CD4-positive, alpha-beta memory T cell (primary cell): ENCODE data around the gene CXCL14. TPM values are rescaled to one million over a fixed set of nuclear protein-coding genes. Genes with fewer than 3 reads are reported as not detected.

Experiments used
- CTCF ChIA-PET: fragments of 350-600 bp; sonication (Branson Sonifier 250); formaldehyde crosslinking; loops from one replicate; lab custom pipeline; 2021; ENCODE audit warnings: inconsistent platforms; ENCODE audit not compliant: partially characterized antibody; lab: Charles Lee
- POLR2A ChIA-PET: fragments of 350-600 bp; sonication (Branson Sonifier 250); formaldehyde crosslinking; loops from one replicate; lab custom pipeline; 2021; ENCODE audit not compliant: partially characterized antibody; lab: Charles Lee
- DNase-seq, 5 donors: peaks; one replicate each; pipeline versions ENCODE4 v3.0.0 to v3.0.0-alpha.2; 2020 to 2022; ENCODE audit warnings: mixed read lengths in 1 of 5
- H3K27ac ChIP-seq: one replicate; pipeline ENCODE4 v1.7.0; 2013; ENCODE audit warnings: low read depth, low read length
- H3K27me3 ChIP-seq: 2 replicates; pipeline ENCODE4 v1.7.0; 2013; ENCODE audit warnings: mild to moderate bottlenecking, low read length, moderate library complexity; ENCODE audit not compliant: insufficient read depth
- H3K36me3 ChIP-seq: 2 replicates; pipeline ENCODE4 v1.7.0; 2013; ENCODE audit warnings: mild to moderate bottlenecking, low read length, moderate library complexity; ENCODE audit not compliant: insufficient read depth
- H3K4me1 ChIP-seq: 2 replicates; pipeline ENCODE4 v1.7.0; 2013; ENCODE audit warnings: mild to moderate bottlenecking, low read length, moderate library complexity; ENCODE audit not compliant: insufficient read depth
- H3K4me3 ChIP-seq, 2 donors: one replicate each; pipeline ENCODE4 v1.7.0; 2013; ENCODE audit warnings: low read length in 2 of 2, mild to moderate bottlenecking in 1 of 2
- H3K9me3 ChIP-seq, 2 donors: one replicate each; pipeline ENCODE4 v1.7.0; 2013; ENCODE audit warnings: low read length in 2 of 2, control low read depth in 1 of 2; ENCODE audit not compliant: control insufficient read depth in 1 of 2
- H3K27ac Mint-ChIP-seq, 7 donors: one replicate each; pipeline ENCODE4 v1.8.0; 2020 to 2021; ENCODE audit warnings: mixed read lengths in 7 of 7, mild to moderate bottlenecking in 6 of 7, inconsistent platforms in 3 of 7, moderate library complexity in 3 of 7
- H3K27me3 Mint-ChIP-seq, 2 donors: one replicate each; pipeline ENCODE4 v1.8.0; 2020 to 2021; ENCODE audit warnings: mixed read lengths in 2 of 2
- H3K36me3 Mint-ChIP-seq, 2 donors: one replicate each; pipeline ENCODE4 v1.8.0; 2020 to 2021; ENCODE audit warnings: mixed read lengths in 2 of 2, inconsistent platforms in 1 of 2, mild to moderate bottlenecking in 1 of 2
- H3K4me1 Mint-ChIP-seq, 4 donors: one replicate each; pipeline ENCODE4 v1.8.0; 2020 to 2021; ENCODE audit warnings: mixed read lengths in 4 of 4, mild to moderate bottlenecking in 1 of 4
- H3K4me3 Mint-ChIP-seq, 8 donors: one replicate each; pipeline ENCODE4 v1.8.0; 2020 to 2021; ENCODE audit warnings: mixed read lengths in 8 of 8, mild to moderate bottlenecking in 7 of 8, moderate library complexity in 6 of 8, inconsistent platforms in 3 of 8
- H3K9me3 Mint-ChIP-seq, 8 donors: one replicate each; pipeline ENCODE4 v1.8.0; 2020 to 2021; ENCODE audit warnings: mixed read lengths in 8 of 8, mild to moderate bottlenecking in 5 of 8, inconsistent platforms in 3 of 8, moderate library complexity in 1 of 8
- intact Hi-C: fragments of 100-400 bp; cut with micrococcal nuclease; formaldehyde crosslinking; loops from one replicate; pipeline ENCODE4 v1.15.1; 2023
- polyA plus RNA-seq, 2 donors: library from polyadenylated mRNA; unstranded; fragments of 300-500 nt; fragmentation: Illumina TruSeq; gene quantifications; one replicate each; pipeline ENCODE4 v1.2.3, GENCODE V29; 2021
- total RNA-seq, 2 experiments: library from RNA; stranded (reverse); gene quantifications; one replicate each; pipeline ENCODE4 v1.2.3, GENCODE V29; 2021

CXCL14 gene
- total and polyA plus RNA-seq, 4 experiments from 2014 or later, result not detected

DNA sequence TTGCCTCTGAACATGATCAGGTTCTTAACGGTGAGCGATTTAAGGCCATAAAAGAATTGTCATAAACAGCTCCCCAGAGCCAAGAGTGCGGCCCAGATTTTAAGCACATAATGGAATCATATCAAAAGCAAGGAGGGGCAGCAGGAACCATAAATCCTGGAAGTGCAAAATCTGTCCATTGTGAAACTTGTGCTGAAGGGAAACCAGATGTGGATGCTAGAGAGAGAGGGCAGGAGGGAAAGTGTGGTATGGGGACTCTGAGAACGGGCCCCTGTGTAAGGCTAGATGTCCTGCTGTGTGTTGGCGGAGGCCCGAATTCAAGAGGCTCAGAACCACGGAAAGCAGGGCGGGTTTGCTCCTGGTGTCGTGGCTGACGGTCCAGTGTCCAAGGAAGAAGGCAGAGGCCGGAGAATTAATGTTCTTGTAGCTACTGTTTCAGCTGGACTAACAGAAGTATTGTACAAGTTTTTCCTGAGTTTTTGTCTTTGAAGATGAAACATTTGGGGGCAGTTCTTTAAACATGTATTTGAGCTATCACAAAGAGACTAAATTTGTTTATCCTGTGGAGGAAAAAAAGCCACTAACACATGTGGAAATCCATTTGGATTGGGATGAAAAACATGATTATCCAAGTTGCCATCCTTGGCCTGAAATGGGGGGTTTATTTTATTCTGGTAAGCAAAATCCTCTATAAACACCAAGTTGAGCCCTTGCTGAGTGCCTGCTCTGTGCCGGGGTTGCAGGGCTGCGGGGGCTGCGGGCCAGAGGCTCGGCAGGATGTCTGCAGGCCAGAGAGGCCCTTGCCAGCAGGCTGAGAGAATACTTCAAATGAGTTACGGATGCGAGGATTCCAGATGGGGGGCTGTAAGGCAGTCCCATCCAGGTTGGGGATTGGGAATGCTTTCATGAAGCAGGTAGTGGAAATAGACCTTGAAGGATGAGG, 9.2 kb upstream of the CXCL14 start:
- H3K4me3 Mint-ChIP-seq, result no peak overlapping the region
- Histone ChIP-seq H3K9me3 (no peaks in the 10 kb centered on the region), H3K4me3 (no peak overlapping the region), H3K4me1 (no peaks in the 10 kb centered on the region), H3K27ac (no peak overlapping the region), H3K27me3 (no peaks in the 10 kb centered on the region), H3K36me3 (no peaks in the 10 kb centered on the region)
- H3K27ac Mint-ChIP-seq, result no peak overlapping the region
- H3K9me3 Mint-ChIP-seq, result no peaks in the 10 kb centered on the region
- DNase-seq, result no peak
- intact Hi-C loops, result no loop called here
- peaks cover 4 to 14% of the 10 kb centered on the region in 2 donors for H3K27me3 Mint-ChIP-seq
- ChIA-PET CTCF (interaction anchor here (2.4 kb wide), 1 partner anchor 22 kb away, joined by 7 read pairs; no protein-coding TSS in a partner anchor), POLR2A (no interaction called here)
- H3K4me1 Mint-ChIP-seq, result no peaks in the 10 kb centered on the region
- H3K36me3 Mint-ChIP-seq, result no peaks in the 10 kb centered on the region

DNA sequence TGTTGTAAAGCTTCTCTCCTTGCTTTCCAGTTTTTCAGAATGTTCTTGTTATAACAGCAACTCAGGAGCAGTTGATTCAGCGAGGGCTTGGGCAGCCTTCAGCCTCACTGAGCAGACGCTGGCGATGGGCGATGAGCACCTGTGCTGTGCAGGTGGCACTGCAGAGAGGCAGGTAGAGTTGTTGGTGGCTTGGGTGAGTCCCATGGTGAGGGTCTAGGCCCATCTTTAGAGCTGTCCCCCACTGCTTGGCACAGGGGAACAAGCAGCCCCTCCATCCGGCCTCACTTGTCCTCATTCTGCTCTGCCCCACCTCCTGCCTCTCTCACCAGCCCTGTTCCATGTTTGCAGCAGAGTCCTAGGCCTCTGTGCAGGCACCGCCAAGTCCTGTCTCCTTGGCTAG, 6.1 kb upstream of the CXCL14 start:
- ChIA-PET POLR2A (no interaction called here), CTCF (interaction anchor here (1.2 kb wide), 1 partner anchor 19 kb away, joined by 5 read pairs; no protein-coding TSS in a partner anchor)
- Histone ChIP-seq H3K27ac (no peak overlapping the region), H3K36me3 (no peaks in the 10 kb centered on the region), H3K27me3 (no peaks in the 10 kb centered on the region), H3K4me1 (no peaks in the 10 kb centered on the region), H3K9me3 (no peaks in the 10 kb centered on the region), H3K4me3 (no peak overlapping the region)
- Mint-ChIP-seq H3K36me3 (no peaks in the 10 kb centered on the region), H3K27me3 (peaks cover 13 to 25% of the 10 kb centered on the region in 2 donors), H3K9me3 (no peaks in the 10 kb centered on the region), H3K4me3 (no peak overlapping the region), H3K27ac (no peak overlapping the region), H3K4me1 (no peaks in the 10 kb centered on the region)
- no peak for DNase-seq
- intact Hi-C loops, result no loop called here

DNA sequence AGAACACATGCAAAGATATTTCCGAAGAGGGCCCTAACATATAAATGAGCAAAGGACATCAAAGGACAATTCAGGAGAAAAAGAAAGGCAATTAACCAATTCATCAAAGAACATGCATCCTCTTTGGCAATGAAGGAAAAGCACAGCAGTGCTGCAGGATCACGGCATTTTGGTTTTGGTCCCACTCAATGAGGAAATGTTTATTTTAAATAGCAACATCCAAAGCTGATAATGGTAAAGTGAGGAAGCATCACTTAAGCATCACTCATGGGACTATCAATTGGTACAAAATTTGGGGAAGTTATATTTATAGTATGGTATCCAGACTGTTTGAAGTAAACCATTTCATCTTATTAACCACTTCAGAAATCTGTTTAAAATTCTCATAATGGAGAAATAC, 5.5 kb upstream of the CXCL14 start:
- Histone ChIP-seq H3K9me3 (no peaks in the 10 kb centered on the region), H3K4me1 (no peaks in the 10 kb centered on the region), H3K36me3 (no peaks in the 10 kb centered on the region), H3K27ac (no peak overlapping the region), H3K4me3 (no peak overlapping the region), H3K27me3 (no peaks in the 10 kb centered on the region)
- H3K9me3 Mint-ChIP-seq, result no peaks in the 10 kb centered on the region
- H3K27me3 Mint-ChIP-seq, result peaks cover 13 to 31% of the 10 kb centered on the region in 2 donors
- no peaks in the 10 kb centered on the region for H3K4me1 Mint-ChIP-seq
- no peak overlapping the region for H3K27ac Mint-ChIP-seq
- no peak overlapping the region for H3K4me3 Mint-ChIP-seq
- ChIA-PET POLR2A (no interaction called here), CTCF (interaction anchor here (1.2 kb wide), 1 partner anchor 19 kb away, joined by 5 read pairs; no protein-coding TSS in a partner anchor)
- intact Hi-C loops, result no loop called here
- no peaks in the 10 kb centered on the region for H3K36me3 Mint-ChIP-seq
- no peak for DNase-seq

DNA sequence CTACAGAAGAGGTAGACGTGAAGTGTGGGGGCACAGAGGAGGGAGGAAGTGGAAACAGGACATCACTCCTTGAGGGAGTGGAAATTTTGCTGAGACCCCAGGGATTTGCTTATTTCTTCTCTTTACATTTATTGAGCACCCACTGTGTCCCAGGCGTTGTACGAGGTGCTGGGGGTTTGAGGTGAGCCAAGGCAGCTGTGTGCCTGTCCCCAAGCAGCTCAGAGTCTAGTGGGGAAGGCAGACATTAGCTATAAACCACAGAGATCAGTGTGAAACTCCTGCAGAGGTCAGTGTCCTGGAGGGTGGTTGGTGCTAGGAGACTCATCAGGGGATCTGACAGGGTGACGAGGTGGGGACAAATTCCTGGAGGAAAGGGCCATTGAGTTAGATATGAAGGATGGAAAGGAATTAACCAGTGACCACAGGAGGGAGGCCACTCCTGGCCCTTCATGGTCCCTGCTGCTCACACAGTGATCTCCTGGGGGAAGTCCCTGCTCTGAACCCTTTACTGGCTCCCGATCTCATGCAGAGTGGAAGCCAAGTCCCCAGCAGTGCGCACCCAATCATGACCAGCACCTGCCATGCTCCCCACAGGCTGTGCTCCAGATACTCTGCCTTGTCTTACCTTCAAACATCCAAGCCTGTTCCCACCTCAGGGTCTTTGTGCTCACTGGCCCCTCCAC, 3.4 kb upstream of the CXCL14 start:
- CTCF ChIA-PET, result no interaction called here
- POLR2A ChIA-PET, result no interaction called here
- Histone ChIP-seq H3K4me1 (no peaks in the 10 kb centered on the region), H3K27ac (no peak overlapping the region), H3K36me3 (no peaks in the 10 kb centered on the region), H3K9me3 (no peaks in the 10 kb centered on the region), H3K4me3 (no peak overlapping the region), H3K27me3 (no peaks in the 10 kb centered on the region)
- DNase-seq, result no peak
- intact Hi-C loops, result no loop called here
- no peaks in the 10 kb centered on the region for H3K36me3 Mint-ChIP-seq
- H3K27ac Mint-ChIP-seq, result no peak overlapping the region
- no peaks in the 10 kb centered on the region for H3K9me3 Mint-ChIP-seq
- peaks cover 0 to 4% (median 0%) of the 10 kb centered on the region in 4 donors for H3K4me1 Mint-ChIP-seq
- H3K27me3 Mint-ChIP-seq, result peaks cover 21 to 35% of the 10 kb centered on the region in 2 donors
- no peak overlapping the region for H3K4me3 Mint-ChIP-seq

DNA sequence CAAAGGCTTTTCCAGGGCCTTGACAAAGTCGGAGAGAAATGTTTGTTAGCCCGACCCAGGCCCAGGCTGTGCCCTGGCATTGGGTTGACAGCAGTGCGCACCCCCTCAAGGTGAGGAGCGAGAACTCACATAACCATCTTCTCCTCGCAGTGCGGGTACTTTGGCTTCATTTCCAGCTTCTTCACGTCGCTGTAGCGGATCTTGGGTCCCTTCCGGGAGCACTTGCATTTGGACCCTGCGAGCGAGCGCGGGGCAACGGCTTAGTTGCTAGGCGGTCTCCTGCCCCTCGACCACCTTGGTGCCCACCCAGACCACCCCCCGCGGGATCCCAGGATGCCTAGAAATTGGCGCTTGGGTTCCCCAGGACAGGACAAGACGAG, 496 bp downstream of the CXCL14 start:
- intact Hi-C loops, result no loop called here
- H3K4me3 ChIP-seq, result no peak overlapping the region
- H3K36me3 Mint-ChIP-seq, result no peaks in the 10 kb centered on the region
- H3K36me3 ChIP-seq, result no peaks in the 10 kb centered on the region
- H3K27me3 ChIP-seq, result no peaks in the 10 kb centered on the region
- POLR2A ChIA-PET, result no interaction called here
- DNase-seq, result no peak
- no peak overlapping the region for H3K4me3 Mint-ChIP-seq
- peaks cover 25 to 34% of the 10 kb centered on the region in 2 donors for H3K27me3 Mint-ChIP-seq
- no peaks in the 10 kb centered on the region for H3K9me3 Mint-ChIP-seq
- no peaks in the 10 kb centered on the region for H3K4me1 ChIP-seq
- no peaks in the 10 kb centered on the region for H3K9me3 ChIP-seq
- no peak overlapping the region for H3K27ac ChIP-seq
- no peak overlapping the region for H3K27ac Mint-ChIP-seq
- H3K4me1 Mint-ChIP-seq, result peaks cover 0 to 4% (median 0%) of the 10 kb centered on the region in 4 donors
- CTCF ChIA-PET, result interaction anchor here (0.8 kb wide), 1 partner anchor 12 kb away, joined by 3 read pairs; no protein-coding TSS in a partner anchor

DNA sequence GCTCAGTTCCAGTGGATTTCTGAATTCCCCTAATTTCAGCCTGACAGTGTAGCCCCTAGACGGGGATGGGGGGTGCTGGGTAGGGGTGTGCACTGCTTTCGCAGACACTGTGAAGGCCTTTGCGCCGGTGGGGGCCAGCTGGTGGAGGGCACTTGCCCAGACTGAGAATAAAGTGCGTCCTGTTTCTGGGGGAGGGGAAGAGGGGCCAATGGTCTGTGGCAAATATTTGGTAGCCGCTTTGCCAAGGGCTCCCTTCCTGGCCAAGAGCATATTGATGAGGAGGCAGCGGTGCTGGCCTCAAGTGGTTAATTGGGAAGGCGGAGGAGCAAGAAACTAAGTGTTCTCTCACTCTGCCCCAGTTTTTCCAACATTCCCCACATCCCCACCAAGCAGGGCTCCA, 1.4 kb downstream of the CXCL14 start:
- Histone ChIP-seq H3K36me3 (no peaks in the 10 kb centered on the region), H3K4me1 (no peaks in the 10 kb centered on the region), H3K27ac (no peak overlapping the region), H3K27me3 (no peaks in the 10 kb centered on the region), H3K9me3 (no peaks in the 10 kb centered on the region), H3K4me3 (no peak overlapping the region)
- H3K4me3 Mint-ChIP-seq, result no peak overlapping the region
- H3K27me3 Mint-ChIP-seq, result peaks cover 23 to 29% of the 10 kb centered on the region in 2 donors
- H3K36me3 Mint-ChIP-seq, result no peaks in the 10 kb centered on the region
- CTCF ChIA-PET, result interaction anchor here (1.2 to 1.3 kb wide), 2 partner anchors 12 to 120 kb away, joined by 3 to 9 read pairs; no protein-coding TSS in a partner anchor
- POLR2A ChIA-PET, result no interaction called here
- H3K9me3 Mint-ChIP-seq, result no peaks in the 10 kb centered on the region
- H3K27ac Mint-ChIP-seq, result no peak overlapping the region
- intact Hi-C loops, result no loop called here
- no peak for DNase-seq
- H3K4me1 Mint-ChIP-seq, result peaks cover 0 to 4% (median 0%) of the 10 kb centered on the region in 4 donors

DNA sequence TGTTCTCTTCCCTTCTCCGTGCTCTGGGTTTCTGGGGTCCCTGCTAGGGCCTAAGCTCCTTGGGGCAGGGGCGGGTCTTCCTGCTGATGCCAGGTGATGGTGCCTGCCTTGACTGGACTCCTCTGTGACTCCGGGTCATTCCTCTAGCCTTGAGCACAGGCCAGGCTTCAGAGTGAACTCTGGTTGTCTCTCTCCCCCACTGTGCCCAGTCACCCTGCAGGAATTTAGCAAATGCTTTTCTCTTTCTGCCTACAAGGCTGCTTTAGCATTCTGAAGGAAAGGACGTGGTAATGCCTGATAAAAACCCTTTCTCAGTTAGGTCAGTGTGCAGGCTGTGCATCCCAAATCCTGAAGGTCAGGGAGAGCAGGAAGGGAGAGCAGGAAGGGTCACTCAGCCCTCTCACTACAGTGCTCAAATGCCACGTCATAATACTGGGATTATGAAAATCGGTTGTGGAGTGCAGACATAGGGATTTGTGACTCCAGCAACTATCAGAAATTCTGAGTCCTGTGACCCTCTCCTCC, 2.7 kb downstream of the CXCL14 start:
- Histone ChIP-seq H3K9me3 (no peaks in the 10 kb centered on the region), H3K36me3 (no peaks in the 10 kb centered on the region), H3K4me3 (no peak overlapping the region), H3K27ac (no peak overlapping the region), H3K4me1 (no peaks in the 10 kb centered on the region), H3K27me3 (no peaks in the 10 kb centered on the region)
- intact Hi-C loops, result no loop called here
- peaks cover 0 to 4% (median 0%) of the 10 kb centered on the region in 4 donors for H3K4me1 Mint-ChIP-seq
- DNase-seq, result no peak
- H3K27ac Mint-ChIP-seq, result no peak overlapping the region
- H3K36me3 Mint-ChIP-seq, result no peaks in the 10 kb centered on the region
- H3K9me3 Mint-ChIP-seq, result no peaks in the 10 kb centered on the region
- ChIA-PET CTCF (interaction anchor here (1.2 to 2.9 kb wide), 2 partner anchors 10 to 11 kb away, joined by 9 to 14 read pairs; no protein-coding TSS in a partner anchor), POLR2A (no interaction called here)
- H3K27me3 Mint-ChIP-seq, result peaks cover 24 to 25% of the 10 kb centered on the region in 2 donors
- no peak overlapping the region for H3K4me3 Mint-ChIP-seq
